ENCODE data around the gene ABCF1.

The ABCF1 gene

GRCh38 chr6:30618270-30618797 lies 47.1 kb downstream of the ABCF1 start:
- in situ Hi-C loops (cut with HindIII; ENCODE audit: low sequenced_read_pairs), result no loop called here
- TF ChIP-seq, protein P1, sequence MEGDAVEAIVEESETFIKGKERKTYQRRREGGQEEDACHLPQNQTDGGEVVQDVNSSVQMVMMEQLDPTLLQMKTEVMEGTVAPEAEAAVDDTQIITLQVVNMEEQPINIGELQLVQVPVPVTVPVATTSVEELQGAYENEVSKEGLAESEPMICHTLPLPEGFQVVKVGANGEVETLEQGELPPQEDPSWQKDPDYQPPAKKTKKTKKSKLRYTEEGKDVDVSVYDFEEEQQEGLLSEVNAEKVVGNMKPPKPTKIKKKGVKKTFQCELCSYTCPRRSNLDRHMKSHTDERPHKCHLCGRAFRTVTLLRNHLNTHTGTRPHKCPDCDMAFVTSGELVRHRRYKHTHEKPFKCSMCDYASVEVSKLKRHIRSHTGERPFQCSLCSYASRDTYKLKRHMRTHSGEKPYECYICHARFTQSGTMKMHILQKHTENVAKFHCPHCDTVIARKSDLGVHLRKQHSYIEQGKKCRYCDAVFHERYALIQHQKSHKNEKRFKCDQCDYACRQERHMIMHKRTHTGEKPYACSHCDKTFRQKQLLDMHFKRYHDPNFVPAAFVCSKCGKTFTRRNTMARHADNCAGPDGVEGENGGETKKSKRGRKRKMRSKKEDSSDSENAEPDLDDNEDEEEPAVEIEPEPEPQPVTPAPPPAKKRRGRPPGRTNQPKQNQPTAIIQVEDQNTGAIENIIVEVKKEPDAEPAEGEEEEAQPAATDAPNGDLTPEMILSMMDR (IDR thresholded peaks at IDR 0.05; ENCODE audit: low read depth, low read length), result no peak
- DNase-seq (ENCODE audit: low read depth, low spot score), result no peak
- peak overlapping the region; percentile 67 for H3K4me3 ChIP-seq (ENCODE audit: low read depth, low read length)

DNA sequence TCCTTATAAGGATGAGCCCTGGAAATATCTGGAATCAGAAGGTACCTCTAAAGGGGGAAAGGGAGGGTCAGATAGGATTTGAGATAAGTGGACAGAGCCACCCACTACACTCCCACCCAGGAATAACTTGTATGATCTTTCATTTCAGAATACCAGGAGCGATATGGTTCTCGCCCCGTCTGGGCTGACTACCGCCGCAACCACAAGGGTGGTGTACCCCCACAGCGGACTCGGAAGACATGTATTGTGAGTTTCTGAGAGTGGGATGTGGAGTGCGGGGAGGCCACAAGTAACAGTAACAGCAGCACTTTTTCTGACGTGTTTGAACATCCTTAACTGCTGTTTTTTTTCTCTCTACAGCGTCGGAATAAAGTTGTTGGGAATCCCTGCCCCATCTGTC lies 48.3 kb downstream of the ABCF1 start:
- H3K4me3 ChIP-seq (ENCODE audit: low read depth, low read length), result no peak overlapping the region
- TF ChIP-seq, protein P1 (IDR thresholded peaks at IDR 0.05; ENCODE audit: low read depth, low read length), result no peak
- in situ Hi-C loops (cut with HindIII; ENCODE audit: low sequenced_read_pairs), result no loop called here
- DNase-seq (ENCODE audit: low read depth, low spot score), result no peak

GRCh38 chr6:30625511-30625910 lies 54.3 kb downstream of the ABCF1 start:
- TF ChIP-seq, protein P1 (IDR thresholded peaks at IDR 0.05; ENCODE audit: low read depth, low read length), result no peak
- DNase-seq (ENCODE audit: low read depth, low spot score), result no peak
- in situ Hi-C loops (cut with HindIII; ENCODE audit: low sequenced_read_pairs), result no loop called here
- no peak overlapping the region for H3K4me3 ChIP-seq (ENCODE audit: low read depth, low read length)

- TF ChIP-seq, protein P1 (IDR thresholded peaks at IDR 0.05; ENCODE audit: low read depth, low read length), result peak; percentile 47
- H3K4me3 ChIP-seq (ENCODE audit: low read depth, low read length), result peak within 1 kb of the TSS; percentile 81
- in situ Hi-C loops (cut with HindIII; ENCODE audit: low sequenced_read_pairs), result no loop called here
- peak; percentile 72 for DNase-seq (ENCODE audit: low read depth, low spot score)
These were observed 55.5 kb downstream of the ABCF1 start, which contains the start of gene ATAT1 for GRCh38 chr6:30626484-30627366. TSS of gene ATAT1 (plus strand) at chr6:30626874.

DNA sequence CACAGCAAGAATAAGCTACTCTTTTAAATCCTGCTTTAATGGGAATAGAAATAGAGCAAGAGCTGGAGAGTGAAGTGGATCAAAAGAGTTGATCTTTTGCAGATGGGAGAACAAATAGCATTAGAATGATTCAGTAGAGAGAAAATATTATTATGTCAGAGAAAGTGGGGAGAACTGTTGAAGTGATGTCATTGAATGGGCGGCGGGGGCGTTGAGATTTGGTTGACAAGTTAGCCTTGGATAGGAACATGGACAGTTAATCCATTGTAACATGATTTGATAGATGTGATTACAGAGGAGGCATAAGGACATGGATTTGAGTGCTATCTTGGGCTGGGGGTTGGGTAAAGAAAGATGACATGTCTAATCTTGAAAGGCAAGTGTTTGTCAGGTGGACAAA lies 64.6 kb downstream of the ABCF1 start:
- H3K4me3 ChIP-seq (ENCODE audit: low read depth, low read length), result no peak overlapping the region
- TF ChIP-seq, protein P1 (IDR thresholded peaks at IDR 0.05; ENCODE audit: low read depth, low read length), result no peak
- no peak for DNase-seq (ENCODE audit: low read depth, low spot score)
- in situ Hi-C loops (cut with HindIII; ENCODE audit: low sequenced_read_pairs), result no loop called here

- in situ Hi-C loops (cut with HindIII; ENCODE audit: low sequenced_read_pairs), result no loop called here
- no peak for DNase-seq (ENCODE audit: low read depth, low spot score)
- no peak overlapping the region for H3K4me3 ChIP-seq (ENCODE audit: low read depth, low read length)
- TF ChIP-seq, protein P1 (IDR thresholded peaks at IDR 0.05; ENCODE audit: low read depth, low read length), result no peak
These were observed 69.2 kb downstream of the ABCF1 start for GRCh38 chr6:30640481-30640880.
